ENCODE measurements around the gene C1QTNF8. TPM values are rescaled to one million over a fixed set of nuclear protein-coding genes. Genes with fewer than 3 reads are reported as not detected.

C1QTNF8 gene
- total RNA-seq, 1 experiment from 2014 or later = not detected

GRCh38 chr16:1050516-1050915, 45.5 kb downstream of the C1QTNF8 start:
- Histone ChIP-seq H3K27ac (no peak overlapping the region), H3K4me2 (no peak overlapping the region), H3K9me2 (ENCODE audit: insufficient read depth) (no peaks in the 10 kb centered on the region), H3K4me3 (no peak overlapping the region), H3F3A (ENCODE audit: insufficient read depth, low read depth) (no peaks in the 10 kb centered on the region), H3K79me2 (ENCODE audit: low read depth) (no peaks in the 10 kb centered on the region), H2AFZ (no peak overlapping the region), H3K36me3 (ENCODE audit: low read depth) (no peaks in the 10 kb centered on the region), H4K20me1 (ENCODE audit: insufficient read depth) (no peaks in the 10 kb centered on the region), H3K27me3 (ENCODE audit: insufficient read depth, low read depth) (peaks cover 52% of the 10 kb centered on the region), H3K9me3 (ENCODE audit: insufficient read depth, low read depth) (no peaks in the 10 kb centered on the region), H3K4me1 (replicated peaks; ENCODE audit: insufficient read depth) (no peaks in the 10 kb centered on the region)
- no TSS peak for BruUV-seq (replicated peaks)
- ChIA-PET CTCF (no interaction called here), POLR2A (ENCODE audit: unreplicated experiment) (no interaction called here)
- intact Hi-C loops (cut with micrococcal nuclease; ENCODE audit: unreplicated experiment) = no loop called here
- DNase-seq = no peak
- no peak for TF ChIP-seq EZH2 (IDR thresholded peaks at IDR 0.05; ENCODE audit: low read depth)
- no peak for TF ChIP-seq CTCF (conservative IDR thresholded peaks at IDR 0.05)

GRCh38 chr16:1049976-1050247, 46.1 kb downstream of the C1QTNF8 start:
- no peak for DNase-seq
- H3K4me3 ChIP-seq = no peak overlapping the region
- H3K27me3 ChIP-seq (ENCODE audit: insufficient read depth, low read depth) = peaks cover 52% of the 10 kb centered on the region
- no peaks in the 10 kb centered on the region for H3K9me2 ChIP-seq (ENCODE audit: insufficient read depth)
- TF ChIP-seq EZH2 (IDR thresholded peaks at IDR 0.05; ENCODE audit: low read depth) (no peak), CTCF (conservative IDR thresholded peaks at IDR 0.05) (no peak)
- H3K36me3 ChIP-seq (ENCODE audit: low read depth) = no peaks in the 10 kb centered on the region
- H3K79me2 ChIP-seq (ENCODE audit: low read depth) = no peaks in the 10 kb centered on the region
- intact Hi-C loops (cut with micrococcal nuclease; ENCODE audit: unreplicated experiment) = no loop called here
- no peaks in the 10 kb centered on the region for H4K20me1 ChIP-seq (ENCODE audit: insufficient read depth)
- no peaks in the 10 kb centered on the region for H3F3A ChIP-seq (ENCODE audit: insufficient read depth, low read depth)
- no peaks in the 10 kb centered on the region for H3K9me3 ChIP-seq (ENCODE audit: insufficient read depth, low read depth)
- ChIA-PET POLR2A (ENCODE audit: unreplicated experiment) (no interaction called here), CTCF (no interaction called here)
- no peaks in the 10 kb centered on the region for H3K4me1 ChIP-seq (replicated peaks; ENCODE audit: insufficient read depth)
- H3K27ac ChIP-seq = no peak overlapping the region
- no peak overlapping the region for H2AFZ ChIP-seq
- H3K4me2 ChIP-seq = no peak overlapping the region
- no TSS peak for BruUV-seq (replicated peaks)

- BruUV-seq (replicated peaks) = no TSS peak
- ChIA-PET POLR2A (ENCODE audit: unreplicated experiment) (no interaction called here), CTCF (no interaction called here)
- Histone ChIP-seq H3K9me3 (ENCODE audit: insufficient read depth, low read depth) (no peaks in the 10 kb centered on the region), H4K20me1 (ENCODE audit: insufficient read depth) (no peaks in the 10 kb centered on the region), H3K9me2 (ENCODE audit: insufficient read depth) (no peaks in the 10 kb centered on the region), H3K4me2 (no peak overlapping the region), H3K4me3 (no peak overlapping the region), H3K27ac (no peak overlapping the region), H2AFZ (no peak overlapping the region), H3F3A (ENCODE audit: insufficient read depth, low read depth) (no peaks in the 10 kb centered on the region), H3K36me3 (ENCODE audit: low read depth) (no peaks in the 10 kb centered on the region), H3K4me1 (replicated peaks; ENCODE audit: insufficient read depth) (no peaks in the 10 kb centered on the region), H3K27me3 (ENCODE audit: insufficient read depth, low read depth) (peaks cover 46% of the 10 kb centered on the region), H3K79me2 (ENCODE audit: low read depth) (no peaks in the 10 kb centered on the region)
- DNase-seq = no peak
- intact Hi-C loops (cut with micrococcal nuclease; ENCODE audit: unreplicated experiment) = no loop called here
- TF ChIP-seq EZH2 (IDR thresholded peaks at IDR 0.05; ENCODE audit: low read depth) (no peak), CTCF (conservative IDR thresholded peaks at IDR 0.05) (no peak)
These were observed 46.7 kb downstream of the C1QTNF8 start for GRCh38 chr16:1049113-1049975.

Data from PC-9 (cell line).